Cardiac muscle cell (in vitro differentiated cells and primary cell): ENCODE data around the gene HS3ST4. TPM values are rescaled to one million over a fixed set of nuclear protein-coding genes. Genes with fewer than 3 reads are reported as not detected.

Experiments
- DNase-seq, 2 donors: peaks; one replicate each; pipeline versions ENCODE4 v3.0.0 to v3.0.0-alpha.2; 2010 to 2017; ENCODE audit warnings: low read depth in 1 of 2, low spot score in 1 of 2
- H3K27ac ChIP-seq: fragments of 200-600 bp; sonication (generic); 2 replicates; pipeline ENCODE4 v1.5.1; 2016
- H3K27me3 ChIP-seq: fragments of 200-600 bp; sonication (generic); 2 replicates; pipeline ENCODE4 v1.6.0; 2016; ENCODE audit warnings: control low read depth
- H3K36me3 ChIP-seq: fragments of 200-600 bp; sonication (generic); 2 replicates; pipeline ENCODE4 v1.5.1; 2016; ENCODE audit warnings: control low read depth
- H3K4me1 ChIP-seq: fragments of 200-600 bp; sonication (generic); 2 replicates; pipeline ENCODE4 v1.8.1; 2017; ENCODE audit warnings: low read depth, mild to moderate bottlenecking, mixed run types
- H3K4me3 ChIP-seq: fragments of 200-600 bp; sonication (generic); 2 replicates; pipeline ENCODE4 v1.5.1; 2016; ENCODE audit warnings: mild to moderate bottlenecking
- H3K9me3 ChIP-seq: fragments of 200-600 bp; sonication (generic); 2 replicates; pipeline ENCODE4 v1.5.1; 2017; ENCODE audit warnings: low read depth, mild to moderate bottlenecking, control low read depth
- polyA plus RNA-seq: library from polyadenylated mRNA; unstranded; fragments of >200 nt; fragmentation: Nextera tagmentation; extraction: Ambion mirVana; gene quantifications from 2 replicates; pipeline ENCODE4 v1.2.1, GENCODE V29; 2016
- total RNA-seq: library from RNA; depleted of rRNA; stranded (reverse); fragments of >200 nt; gene quantifications from 2 replicates; pipeline ENCODE4 v1.2.3, GENCODE V29; 2016
- TF ChIP-seq, protein P1 (sequence below): IDR thresholded peaks from 2 replicates; pipeline ENCODE4 v1.5.1; 2012; ENCODE audit warnings: low read depth, mild to moderate bottlenecking, low read length

The HS3ST4 gene
- total and polyA plus RNA-seq, 2 experiments from 2014 or later, result 0.13 to 0.27 TPM

DNA sequence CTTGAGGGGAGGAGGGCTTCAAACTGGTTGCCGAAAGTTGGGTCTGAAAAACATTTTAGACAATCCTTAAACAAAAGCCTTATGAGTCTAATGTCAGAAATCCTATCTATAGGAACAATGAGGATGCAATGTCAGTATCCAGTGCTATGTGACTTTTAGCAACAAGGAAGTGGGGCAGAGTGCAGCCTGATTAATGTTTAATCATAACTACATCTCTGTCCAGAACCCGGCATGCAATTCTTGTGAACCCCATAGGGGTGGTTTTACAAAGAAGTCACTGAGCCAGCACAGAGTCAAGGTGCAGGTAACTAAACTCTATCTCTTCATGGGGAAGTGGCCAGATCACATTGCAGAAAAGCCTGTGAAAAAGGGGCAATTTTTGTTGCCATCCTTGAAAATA is 267.5 kb downstream of the HS3ST4 start:
- Histone ChIP-seq H3K27ac (no peak overlapping the region), H3K36me3 (no peaks in the 10 kb centered on the region), H3K27me3 (no peaks in the 10 kb centered on the region), H3K4me3 (no peak overlapping the region), H3K4me1 (no peaks in the 10 kb centered on the region), H3K9me3 (no peaks in the 10 kb centered on the region)
- no peak for DNase-seq
- TF ChIP-seq, protein P1, sequence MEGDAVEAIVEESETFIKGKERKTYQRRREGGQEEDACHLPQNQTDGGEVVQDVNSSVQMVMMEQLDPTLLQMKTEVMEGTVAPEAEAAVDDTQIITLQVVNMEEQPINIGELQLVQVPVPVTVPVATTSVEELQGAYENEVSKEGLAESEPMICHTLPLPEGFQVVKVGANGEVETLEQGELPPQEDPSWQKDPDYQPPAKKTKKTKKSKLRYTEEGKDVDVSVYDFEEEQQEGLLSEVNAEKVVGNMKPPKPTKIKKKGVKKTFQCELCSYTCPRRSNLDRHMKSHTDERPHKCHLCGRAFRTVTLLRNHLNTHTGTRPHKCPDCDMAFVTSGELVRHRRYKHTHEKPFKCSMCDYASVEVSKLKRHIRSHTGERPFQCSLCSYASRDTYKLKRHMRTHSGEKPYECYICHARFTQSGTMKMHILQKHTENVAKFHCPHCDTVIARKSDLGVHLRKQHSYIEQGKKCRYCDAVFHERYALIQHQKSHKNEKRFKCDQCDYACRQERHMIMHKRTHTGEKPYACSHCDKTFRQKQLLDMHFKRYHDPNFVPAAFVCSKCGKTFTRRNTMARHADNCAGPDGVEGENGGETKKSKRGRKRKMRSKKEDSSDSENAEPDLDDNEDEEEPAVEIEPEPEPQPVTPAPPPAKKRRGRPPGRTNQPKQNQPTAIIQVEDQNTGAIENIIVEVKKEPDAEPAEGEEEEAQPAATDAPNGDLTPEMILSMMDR, result no peak

DNA sequence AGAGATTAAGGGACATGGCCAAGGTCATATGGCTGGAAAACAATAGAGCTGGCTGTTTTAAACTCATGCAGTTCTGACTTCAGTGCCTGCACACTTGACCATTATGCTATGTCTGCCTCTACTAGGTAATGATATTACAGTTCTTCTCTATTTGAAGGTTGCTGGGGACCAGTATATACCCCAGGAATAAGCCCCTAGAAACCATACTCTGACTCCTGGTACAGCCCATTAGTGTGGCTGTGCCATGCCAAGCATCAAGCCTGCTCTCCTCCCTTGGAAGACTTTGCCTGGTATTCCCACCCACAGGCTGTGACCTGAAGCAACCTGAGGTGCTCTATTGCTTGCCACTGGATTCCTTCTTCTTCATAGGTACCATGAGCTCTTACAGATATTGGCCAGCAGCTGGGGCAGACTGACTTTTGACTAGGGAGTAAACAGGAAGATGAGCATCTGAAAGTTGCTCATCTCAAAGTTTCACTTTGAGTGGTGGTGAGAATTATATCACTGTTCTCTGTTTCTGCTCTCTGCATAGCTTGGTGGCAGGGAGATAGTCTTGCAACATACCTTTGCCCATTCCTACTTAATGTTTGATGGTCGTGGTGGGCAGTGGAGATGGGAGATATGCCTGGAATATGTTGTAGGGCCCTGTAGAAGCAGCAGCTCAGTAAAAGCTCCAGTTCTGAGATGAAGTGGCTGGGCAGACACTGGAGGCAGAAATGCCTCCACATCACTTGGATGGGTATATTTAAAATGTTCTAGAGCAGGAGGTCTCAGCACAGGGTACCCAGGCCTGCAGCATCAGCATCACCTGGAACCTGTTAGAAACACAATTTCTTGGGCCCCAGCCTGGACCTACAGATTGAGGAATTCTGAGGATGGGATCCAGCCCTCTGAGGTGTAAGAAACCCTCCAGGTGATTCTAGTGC is 274.7 kb downstream of the HS3ST4 start:
- Histone ChIP-seq H3K4me1 (no peaks in the 10 kb centered on the region), H3K9me3 (no peaks in the 10 kb centered on the region), H3K4me3 (no peak overlapping the region), H3K36me3 (no peaks in the 10 kb centered on the region), H3K27ac (no peak overlapping the region), H3K27me3 (no peaks in the 10 kb centered on the region)
- no peak for DNase-seq
- TF ChIP-seq, protein P1, result no peak

DNA sequence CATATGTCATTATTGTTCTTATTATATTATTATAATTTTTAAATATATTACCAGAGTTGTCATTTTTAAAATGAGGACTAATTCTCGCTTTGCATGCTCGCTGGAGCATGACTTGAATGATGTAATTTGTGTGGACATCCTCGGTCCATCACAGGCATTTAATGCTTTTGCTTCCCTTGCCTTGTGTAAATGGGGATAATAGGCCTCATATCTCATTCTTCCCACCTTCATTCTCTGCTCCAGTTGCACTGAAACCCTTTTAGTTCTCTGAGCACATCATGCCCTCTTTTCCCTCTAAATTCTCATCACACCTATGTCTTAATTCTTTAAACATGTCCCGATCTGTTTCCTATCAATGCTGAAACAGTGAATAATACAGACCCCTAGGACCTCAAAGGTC is 285.4 kb downstream of the HS3ST4 start:
- TF ChIP-seq, protein P1, result no peak
- no peaks in the 10 kb centered on the region for H3K27me3 ChIP-seq

DNA sequence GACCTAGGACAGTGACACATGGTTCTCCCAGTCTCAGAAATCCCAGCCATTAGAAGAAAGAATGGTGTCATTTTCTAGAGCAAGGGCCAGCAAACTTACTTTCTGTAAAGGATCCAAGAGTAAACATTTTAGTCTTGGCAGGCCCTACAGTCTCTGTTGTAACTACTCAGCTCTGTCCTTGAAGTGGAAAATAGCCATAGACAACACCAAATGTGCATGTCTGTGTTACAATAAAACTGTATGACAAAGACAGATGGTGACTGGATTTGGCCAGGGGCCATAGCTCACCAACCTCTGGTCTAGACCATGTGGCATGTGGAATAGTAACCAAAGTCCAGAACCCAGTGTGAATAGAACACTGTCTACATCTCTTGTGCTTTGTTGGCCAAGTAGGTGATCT is 286.5 kb downstream of the HS3ST4 start:
- H3K4me3 ChIP-seq, result no peak overlapping the region
- H3K4me1 ChIP-seq, result no peaks in the 10 kb centered on the region
- H3K9me3 ChIP-seq, result no peaks in the 10 kb centered on the region
- TF ChIP-seq, protein P1, result no peak
- H3K27me3 ChIP-seq, result no peaks in the 10 kb centered on the region
- DNase-seq, result no peak
- H3K27ac ChIP-seq, result no peak overlapping the region
- H3K36me3 ChIP-seq, result no peaks in the 10 kb centered on the region

More for the DNA sequence above, 285.4 kb downstream of the HS3ST4 start:
- DNase-seq, result no peak
- Histone ChIP-seq H3K9me3 (no peaks in the 10 kb centered on the region), H3K4me1 (no peaks in the 10 kb centered on the region), H3K4me3 (no peak overlapping the region), H3K27ac (no peak overlapping the region), H3K36me3 (no peaks in the 10 kb centered on the region)

DNA sequence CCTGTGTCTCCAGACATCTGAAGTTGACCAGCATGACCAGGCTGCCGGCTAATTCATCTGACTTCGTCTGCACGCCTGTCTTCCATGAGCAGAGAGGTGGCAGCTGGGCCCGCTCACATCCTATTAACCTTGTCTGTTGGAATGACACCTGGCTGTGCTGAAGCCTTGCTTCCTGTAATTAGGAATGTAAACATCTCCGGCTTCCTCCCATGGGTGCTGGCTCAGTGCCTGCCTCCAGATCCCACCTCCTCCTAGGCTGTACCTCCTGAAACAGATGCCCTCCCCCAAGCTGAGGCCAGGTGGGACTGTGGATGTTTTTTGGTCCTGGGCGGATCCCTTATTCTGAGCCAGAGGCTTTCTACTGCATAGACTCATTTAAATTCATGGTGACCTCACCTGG is 296.3 kb downstream of the HS3ST4 start:
- TF ChIP-seq, protein P1, result no peak
- no peak for DNase-seq
- H3K36me3 ChIP-seq, result no peaks in the 10 kb centered on the region
- H3K4me1 ChIP-seq, result no peaks in the 10 kb centered on the region
- no peaks in the 10 kb centered on the region for H3K9me3 ChIP-seq
- H3K4me3 ChIP-seq, result no peak overlapping the region
- H3K27ac ChIP-seq, result no peak overlapping the region
- no peaks in the 10 kb centered on the region for H3K27me3 ChIP-seq
